IMR-90 (cell line): Measurements from ENCODE around the gene RPL35. TPM values are rescaled to one million over a fixed set of nuclear protein-coding genes. Genes with fewer than 3 reads are reported as not detected.

Experiments
- ATAC-seq: fragments of 200-7000 bp; cut with Tn5 transposase; 2 replicates; pipeline ENCODE4 v1.9.1; 2020; ENCODE audit warnings: low read depth, mild to moderate bottlenecking, moderate library complexity
- BruUV-seq: library from RNA; stranded (reverse); fragments of 400-500 nt; replicated peaks from 2 replicates; lab custom pipeline; 2021; lab: Mats Ljungman, UMichigan
- CTCF ChIA-PET: fragments of 300-600 bp; formaldehyde crosslinking; extraction: SDS; loops from one replicate; lab custom pipeline; 2021; ENCODE audit warnings: antibody characterized with exemption; lab: Yijun Ruan, JAX
- POLR2A ChIA-PET: fragments of 300-600 bp; sonication (Branson Sonifier 250); formaldehyde crosslinking; loops from one replicate; lab custom pipeline; 2022; ENCODE audit warnings: antibody characterized with exemption; ENCODE audit not compliant: unreplicated experiment; lab: Charles Lee
- DNase-seq: peaks from one replicate; pipeline ENCODE4 v3.0.0; 2013
- H2AFZ ChIP-seq: replicated peaks from 2 replicates; pipeline ENCODE3; 2013; ENCODE audit warnings: low read length, mild to moderate bottlenecking; ENCODE audit not compliant: poor library complexity
- H2AK5ac ChIP-seq: 2 replicates; pipeline ENCODE4 v1.6.1; 2013; ENCODE audit warnings: low read depth, low read length, inconsistent platforms
- H2AK9ac ChIP-seq: replicated peaks from 2 replicates; pipeline ENCODE3; 2013; ENCODE audit warnings: mild to moderate bottlenecking, low read depth, low read length, moderate library complexity; ENCODE audit not compliant: poor library complexity
- H2BK120ac ChIP-seq: 2 replicates; pipeline ENCODE4 v1.6.1; 2013; ENCODE audit warnings: low read depth, low read length, inconsistent platforms
- H2BK15ac ChIP-seq: 3 replicates; pipeline ENCODE4 v1.6.1; 2013; ENCODE audit warnings: low read depth, low read length, inconsistent platforms
- H2BK20ac ChIP-seq: 2 replicates; pipeline ENCODE4 v1.6.1; 2013; ENCODE audit warnings: low read depth, mild to moderate bottlenecking, inconsistent platforms, low read length, moderate library complexity
- H2BK5ac ChIP-seq: 2 replicates; pipeline ENCODE4 v1.6.1; 2013; ENCODE audit warnings: mild to moderate bottlenecking, low read depth, low read length, inconsistent platforms; ENCODE audit not compliant: poor library complexity, severe bottlenecking
- H3K14ac ChIP-seq: replicated peaks from 2 replicates; pipeline ENCODE4 v1.6.1; 2013; ENCODE audit warnings: low read depth, low read length, inconsistent platforms
- H3K18ac ChIP-seq: 2 replicates; pipeline ENCODE4 v1.6.1; 2013; ENCODE audit warnings: low read depth, low read length, control low read depth
- H3K23ac ChIP-seq: 2 replicates; pipeline ENCODE4 v1.6.1; 2013; ENCODE audit warnings: low read depth, low read length, inconsistent platforms
- H3K27ac ChIP-seq: 2 replicates; pipeline ENCODE4 v1.5.1; 2013; ENCODE audit warnings: mild to moderate bottlenecking, control low read depth, low read length; ENCODE audit not compliant: insufficient read depth
- H3K27me3 ChIP-seq: 2 replicates; pipeline ENCODE4 v1.6.1; 2013; ENCODE audit warnings: low read length; ENCODE audit not compliant: control insufficient read depth, insufficient read depth
- H3K36me3 ChIP-seq: 2 replicates; pipeline ENCODE4 v1.6.1; 2013; ENCODE audit warnings: low read length, mixed read lengths; ENCODE audit not compliant: control insufficient read depth, insufficient read depth
- H3K4ac ChIP-seq: 2 replicates; pipeline ENCODE4 v1.6.1; 2013; ENCODE audit warnings: low read depth, low read length, inconsistent platforms
- H3K4me1 ChIP-seq: 2 replicates; pipeline ENCODE4 v1.6.1; 2013; ENCODE audit warnings: low read length, mixed read lengths; ENCODE audit not compliant: control insufficient read depth, insufficient read depth
- H3K4me2 ChIP-seq: 2 replicates; pipeline ENCODE4 v1.6.1; 2013; ENCODE audit warnings: low read depth, mild to moderate bottlenecking, control low read depth, low read length, moderate library complexity
- H3K4me3 ChIP-seq: 2 replicates; pipeline ENCODE4 v1.5.1; 2013; ENCODE audit warnings: low read depth, mild to moderate bottlenecking, control low read depth, low read length, moderate library complexity; ENCODE audit not compliant: insufficient read depth
- H3K56ac ChIP-seq: 2 replicates; pipeline ENCODE4 v1.6.1; 2013; ENCODE audit warnings: low read length, inconsistent platforms; ENCODE audit not compliant: insufficient read depth; ENCODE audit errors: extremely low read depth
- H3K79me1 ChIP-seq, 2 experiments: 2 replicates each; pipeline ENCODE4 v1.6.1; 2013; ENCODE audit warnings: low read length in 2 of 2, inconsistent platforms in 1 of 2, low read depth in 1 of 2
- H3K9ac ChIP-seq: 2 replicates; pipeline ENCODE4 v1.6.1; 2013; ENCODE audit warnings: low read depth, low read length, control low read depth
- H3K9me1 ChIP-seq: 2 replicates; pipeline ENCODE4 v1.6.1; 2013; ENCODE audit warnings: low read length, inconsistent platforms; ENCODE audit not compliant: insufficient read depth
- H3K9me3 ChIP-seq: 2 replicates; pipeline ENCODE4 v1.6.1; 2013; ENCODE audit warnings: low read length; ENCODE audit not compliant: control insufficient read depth, insufficient read depth
- H4K20me1 ChIP-seq: 2 replicates; pipeline ENCODE4 v1.6.1; 2013; ENCODE audit warnings: low read length, inconsistent platforms; ENCODE audit not compliant: insufficient read depth
- H4K5ac ChIP-seq: 2 replicates; pipeline ENCODE4 v1.6.1; 2013; ENCODE audit warnings: mild to moderate bottlenecking, low read depth, low read length, control low read depth
- H4K8ac ChIP-seq, 2 experiments: 2 replicates each; pipeline ENCODE4 v1.6.1; 2013; ENCODE audit warnings: low read depth in 2 of 2, low read length in 2 of 2, control low read depth in 1 of 2, inconsistent platforms in 1 of 2
- H4K91ac ChIP-seq: 2 replicates; pipeline ENCODE4 v1.6.1; 2013; ENCODE audit warnings: low read depth, low read length, inconsistent platforms; ENCODE audit not compliant: insufficient read depth
- BHLHE40 ChIP-seq: fragments of 150-350 bp; IDR thresholded peaks from 2 replicates; pipeline ENCODE4 v1.6.1; 2016; ENCODE audit warnings: mild to moderate bottlenecking, low read depth, low read length
- CEBPB ChIP-seq: IDR thresholded peaks from 2 replicates; pipeline ENCODE4 v1.6.1; 2012; ENCODE audit warnings: low read depth, low read length, improper control_type of control experiment
- CHD1 ChIP-seq: IDR thresholded peaks from 2 replicates; pipeline ENCODE4 v1.6.1; 2012; ENCODE audit warnings: low read depth, low read length, improper control_type of control experiment
- CTCF ChIP-seq: conservative IDR thresholded peaks from 2 replicates; pipeline ENCODE4 v1.5.1; 2012; ENCODE audit warnings: mild to moderate bottlenecking, low read depth, low read length, improper control_type of control experiment
- ELK1 ChIP-seq: fragments of 150-350 bp; IDR thresholded peaks from 2 replicates; pipeline ENCODE4 v1.6.1; 2016; ENCODE audit warnings: low read depth, mild to moderate bottlenecking, low read length, moderate library complexity, borderline replicate concordance
- MAFK ChIP-seq: IDR thresholded peaks from 2 replicates; pipeline ENCODE4 v1.6.1; 2012; ENCODE audit warnings: low read depth, low read length, improper control_type of control experiment
- MAZ ChIP-seq: IDR thresholded peaks from 2 replicates; pipeline ENCODE4 v1.6.1; 2012; ENCODE audit warnings: low read depth, mild to moderate bottlenecking, low read length, improper control_type of control experiment, moderate library complexity, borderline replicate concordance
- MXI1 ChIP-seq: IDR thresholded peaks from 2 replicates; pipeline ENCODE4 v1.6.1; 2012; ENCODE audit warnings: low read depth, mild to moderate bottlenecking, low read length, moderate library complexity, borderline replicate concordance
- NFE2L2 ChIP-seq: fragments of 150-350 bp; IDR thresholded peaks from 2 replicates; pipeline ENCODE4 v1.6.1; 2016; ENCODE audit warnings: low read depth, mild to moderate bottlenecking, low read length
- POLR2A ChIP-seq: IDR thresholded peaks from 2 replicates; pipeline ENCODE4 v1.6.1; 2012; ENCODE audit warnings: mild to moderate bottlenecking, low read depth, low read length
- RAD21 ChIP-seq: IDR thresholded peaks from 2 replicates; pipeline ENCODE4 v1.6.1; 2012; ENCODE audit warnings: low read length, improper control_type of control experiment
- RCOR1 ChIP-seq: IDR thresholded peaks from 2 replicates; pipeline ENCODE4 v1.6.1; 2012; ENCODE audit warnings: mild to moderate bottlenecking, low read length, improper control_type of control experiment; ENCODE audit not compliant: insufficient replicate concordance
- RFX5 ChIP-seq: IDR thresholded peaks from 2 replicates; pipeline ENCODE4 v1.8.0; 2012; ENCODE audit warnings: low read depth, mild to moderate bottlenecking, low read length, moderate library complexity
- SMC3 ChIP-seq: fragments of 150-350 bp; IDR thresholded peaks from 2 replicates; pipeline ENCODE4 v1.6.1; 2016; ENCODE audit warnings: low read depth, mild to moderate bottlenecking, antibody characterized with exemption, low read length, moderate library complexity
- USF2 ChIP-seq: fragments of 150-350 bp; IDR thresholded peaks from 2 replicates; pipeline ENCODE4 v1.6.1; 2017; ENCODE audit warnings: mild to moderate bottlenecking, antibody characterized with exemption, low read length, low read depth
- WGBS, 2 experiments: methylation state at CpG; one replicate each; pipeline versions ENCODE4 v1.1.5 to v1.1.7; 2013; ENCODE audit warnings: missing lambda C conversion rate in 2 of 2; ENCODE audit not compliant: insufficient read length in 1 of 2; ENCODE audit errors: extremely low coverage in 2 of 2; 5-methylcytosine and 5-hydroxymethylcytosine counted together
- dilution Hi-C: fragments of 300-500 bp; cut with HindIII; formaldehyde crosslinking; loops from one replicate; pipeline ENCODE4 v1.14.3; 2018; ENCODE audit warnings: low sequenced_read_pairs; ENCODE audit not compliant: unreplicated experiment
- in situ Hi-C: fragments of 300-500 bp; cut with MboI; formaldehyde crosslinking; loops from 3 replicates; pipeline ENCODE4 v1.14.3; 2019; ENCODE audit warnings: low sequenced_read_pairs, inconsistent platforms, mixed read lengths
- intact Hi-C: fragments of 100-400 bp; cut with micrococcal nuclease; formaldehyde crosslinking; loops from 2 replicates; pipeline ENCODE4 v1.10.0; 2022
- polyA plus RNA-seq, 3 experiments: library from polyadenylated mRNA; depleted of rRNA; stranded (reverse); fragments of >200 nt; gene quantifications; 2 replicates each; pipeline ENCODE4 v1.2.3, GENCODE V29; 2012; ENCODE audit warnings: low replicate concordance in 1 of 3
- total RNA-seq: library from RNA; depleted of rRNA; stranded (reverse); fragments of >200 nt; gene quantifications from 2 replicates; pipeline ENCODE4 v1.2.3, GENCODE V29; 2012

Gene RPL35
- total and polyA plus RNA-seq, 2 of the 4 experiments (the other 2 are of a cell fraction), result 881 to 1,650 TPM

GRCh38 chr9:124878021-124878420, 16.3 kb upstream of the RPL35 start:
- Histone ChIP-seq H3K4me3 (no peak overlapping the region), H3K4me1 (peaks cover 2% of the 10 kb centered on the region; the same call in 1 of the 2 replicates), H3K23ac (no peak overlapping the region), H3K9me1 (peaks cover 9% of the 10 kb centered on the region; the same call in 1 of the 2 replicates), H2AK9ac (no peak overlapping the region), H3K4ac (no peak overlapping the region), H4K91ac (no peak overlapping the region), H2BK120ac (no peak overlapping the region), H4K5ac (no peak overlapping the region), H2AK5ac (no peak overlapping the region), H3K14ac (no peak overlapping the region), H3K27me3 (no peaks in the 10 kb centered on the region), H4K20me1 (peaks cover 40% of the 10 kb centered on the region), H3K9ac (no peak overlapping the region), H2BK15ac (no peak overlapping the region), H2BK20ac (no peak overlapping the region), H2AFZ (no peak overlapping the region), H4K8ac (no peak overlapping the region), H2BK5ac (no peak overlapping the region), H3K18ac (no peak overlapping the region), H3K79me1 (peaks cover 22 to 39% of the 10 kb centered on the region in 2 experiments), H3K4me2 (no peak overlapping the region), H3K36me3 (peaks cover 73% of the 10 kb centered on the region), H3K9me3 (no peaks in the 10 kb centered on the region), H3K56ac (no peak overlapping the region), H3K27ac (no peak overlapping the region)
- dilution Hi-C loops, result no loop called here
- no TSS peak for BruUV-seq
- peak; percentile 13 for ATAC-seq
- DNase-seq, result no peak
- WGBS, 2 experiments, result no CpG with 5 or more reads among the region's 1 CpG
- in situ Hi-C loops, result no loop called here
- TF ChIP-seq POLR2A, result no peak
- TF ChIP-seq ELK1, result no peak
- TF ChIP-seq RAD21, result no peak
- TF ChIP-seq NFE2L2, result no peak
- TF ChIP-seq RCOR1, result no peak
- no peak for TF ChIP-seq CHD1
- no peak for TF ChIP-seq MXI1
- TF ChIP-seq BHLHE40, result no peak
- TF ChIP-seq MAZ, result no peak
- TF ChIP-seq CEBPB, result no peak
- no peak for TF ChIP-seq RFX5
- TF ChIP-seq MAFK, result no peak
- TF ChIP-seq USF2, result no peak
- TF ChIP-seq SMC3, result no peak
- no peak for TF ChIP-seq CTCF
- CTCF ChIA-PET, result interaction anchor here (2.0 kb wide), 1 partner anchor 16 kb away, joined by 5 read pairs; no protein-coding TSS in a partner anchor
- POLR2A ChIA-PET, result interaction anchor here (0.5 to 0.6 kb wide), 2 partner anchors 46 to 50 kb away, joined by 3 to 5 read pairs; no protein-coding TSS in a partner anchor
- intact Hi-C loops, result no loop called here
